Activated CD4-positive, alpha-beta T cell treated with anti-CD3 and anti-CD28 coated beads, Interleukin-10, Interleukin-2, amounts not matched to agents 100 ng/mL and 50 ng/mL, durations not matched to agents 16 hours and 8 hours (primary cell): ENCODE results near the gene TRH.
"Not testable (repeated sequence)": the region's sequence is repeated elsewhere in the genome, so short reads cannot be mapped to it uniquely, and the experiment has no call there.

Experiments
- DNase-seq: peaks from one replicate; pipeline ENCODE4 v3.0.0-alpha.2; 2020

Gene TRH

GRCh38 chr3:129966876-129967275, 7.6 kb upstream of the TRH start:
- no peak for DNase-seq

GRCh38 chr3:129967761-129968160, 6.8 kb upstream of the TRH start:
- no peak for DNase-seq

GRCh38 chr3:129971351-129972052, 3.0 kb upstream of the TRH start:
- no peak for DNase-seq

GRCh38 chr3:129972301-129972700, 2.2 kb upstream of the TRH start:
- no peak for DNase-seq

- DNase-seq = no peak
Measured at GRCh38 chr3:129973853-129974563, 512 bp upstream of the TRH start.

- DNase-seq = no peak
Measured at GRCh38 chr3:129974833-129975704, 549 bp downstream of the TRH start.

- DNase-seq = no peak
Measured at GRCh38 chr3:129975705-129976048, 1.2 kb downstream of the TRH start.

GRCh38 chr3:129976286-129976685, 1.8 kb downstream of the TRH start:
- DNase-seq = no peak

- DNase-seq = no peak
Measured at GRCh38 chr3:129978123-129978522, 3.6 kb downstream of the TRH start.

- no peak for DNase-seq
Measured at GRCh38 chr3:129979905-129980304, 5.4 kb downstream of the TRH start.

GRCh38 chr3:129983561-129983960, 9.0 kb downstream of the TRH start:
- no peak for DNase-seq

- DNase-seq = no peak
Measured at GRCh38 chr3:129984125-129984524, 9.6 kb downstream of the TRH start.

- no peak for DNase-seq
Measured at GRCh38 chr3:129985113-129985512, 10.6 kb downstream of the TRH start.

- DNase-seq = no peak
Measured at GRCh38 chr3:129988429-129988828, 13.9 kb downstream of the TRH start.

- DNase-seq = no peak
Measured at GRCh38 chr3:129989414-129989813, 14.9 kb downstream of the TRH start.

- DNase-seq = no peak
Measured at GRCh38 chr3:129992781-129993180, 18.3 kb downstream of the TRH start.

- no peak for DNase-seq
Measured at GRCh38 chr3:129994883-129995559, 20.5 kb downstream of the TRH start.

GRCh38 chr3:129996073-129996472, 21.6 kb downstream of the TRH start:
- DNase-seq = no peak

- not testable (repeated sequence) for DNase-seq
Measured at GRCh38 chr3:129999176-129999575, 24.7 kb downstream of the TRH start.

- peak; percentile 62 for DNase-seq
Measured at GRCh38 chr3:130002666-130003598, 28.4 kb downstream of the TRH start.

GRCh38 chr3:130010556-130010955, 36.0 kb downstream of the TRH start:
- DNase-seq = no peak

- DNase-seq = not testable (repeated sequence)
Measured at GRCh38 chr3:130012108-130012507, 37.6 kb downstream of the TRH start.
